ENCODE measurements around the gene PROSER3.
"Not testable (repeated sequence)": the region's sequence is repeated elsewhere in the genome, so short reads cannot be mapped to it uniquely, and the experiment has no call there.

PROSER3 gene

GRCh38 chr19:35722897-35723296, 35.1 kb upstream of the PROSER3 start:
- DNase-seq (ENCODE audit: low read depth), result no peak

- DNase-seq (ENCODE audit: low read depth), result no peak
Measured at GRCh38 chr19:35723671-35724070, 34.3 kb upstream of the PROSER3 start.

- DNase-seq (ENCODE audit: low read depth), result not testable (repeated sequence)
Measured at GRCh38 chr19:35724132-35724531, 33.8 kb upstream of the PROSER3 start.

- DNase-seq (ENCODE audit: low read depth), result no peak
Measured at GRCh38 chr19:35724560-35724959, 33.4 kb upstream of the PROSER3 start.

- no peak for DNase-seq (ENCODE audit: low read depth)
Measured at GRCh38 chr19:35725216-35725861, 32.6 kb upstream of the PROSER3 start.

- DNase-seq (ENCODE audit: low read depth), result no peak
Measured at GRCh38 chr19:35727053-35727955, 30.7 kb upstream of the PROSER3 start.

- DNase-seq (ENCODE audit: low read depth), result no peak
Measured at GRCh38 chr19:35727956-35728706, 29.8 kb upstream of the PROSER3 start.

GRCh38 chr19:35729021-35729420, 29.0 kb upstream of the PROSER3 start:
- DNase-seq (ENCODE audit: low read depth), result no peak

GRCh38 chr19:35729763-35730162, 28.2 kb upstream of the PROSER3 start:
- no peak for DNase-seq (ENCODE audit: low read depth)

GRCh38 chr19:35730326-35730725, 27.6 kb upstream of the PROSER3 start:
- no peak for DNase-seq (ENCODE audit: low read depth)

- DNase-seq (ENCODE audit: low read depth), result no peak
Measured at GRCh38 chr19:35731353-35731752, 26.6 kb upstream of the PROSER3 start.

- DNase-seq (ENCODE audit: low read depth), result no peak
Measured at GRCh38 chr19:35731779-35732405, 26.1 kb upstream of the PROSER3 start.

- DNase-seq (ENCODE audit: low read depth), result no peak
Measured at GRCh38 chr19:35732540-35733179, 25.3 kb upstream of the PROSER3 start.

- DNase-seq (ENCODE audit: low read depth), result no peak
Measured at GRCh38 chr19:35733180-35734125, 24.5 kb upstream of the PROSER3 start.

GRCh38 chr19:35734273-35734672, 23.7 kb upstream of the PROSER3 start:
- no peak for DNase-seq (ENCODE audit: low read depth)

GRCh38 chr19:35734889-35735288, 23.1 kb upstream of the PROSER3 start:
- DNase-seq (ENCODE audit: low read depth), result no peak

- DNase-seq (ENCODE audit: low read depth), result no peak
Measured at GRCh38 chr19:35736913-35737886, 20.8 kb upstream of the PROSER3 start.

- DNase-seq (ENCODE audit: low read depth), result no peak
Measured at GRCh38 chr19:35738021-35738886, 19.7 kb upstream of the PROSER3 start.

All from HS-27A (cell line).